K562 (cell line): ENCODE results near the gene KCNN4. TPM values are rescaled to one million over a fixed set of nuclear protein-coding genes. Genes with fewer than 3 reads are reported as not detected.

Experiments used
- ASH1L ChIP-seq: fragments of 450-650 bp; IDR thresholded peaks from 2 replicates; pipeline ENCODE4 v1.6.1; 2018; ENCODE audit warnings: borderline replicate concordance, mild to moderate bottlenecking, low read depth; ENCODE audit not compliant: partially characterized antibody
- BDP1 ChIP-seq: IDR thresholded peaks from 3 replicates; pipeline ENCODE4 v1.6.1; 2011; ENCODE audit not compliant: insufficient read length, insufficient read depth
- CEBPZ ChIP-seq: fragments of 150-350 bp; IDR thresholded peaks from 2 replicates; pipeline ENCODE4 v1.6.1; 2014; ENCODE audit warnings: low read depth, mild to moderate bottlenecking, low read length, borderline replicate concordance
- CREB5 ChIP-seq: fragments of 250-450 bp; sonication (Bioruptor Pico); IDR thresholded peaks from 2 replicates; pipeline ENCODE4 v1.5.0; 2020; ENCODE audit warnings: mild to moderate bottlenecking
- DPF2 ChIP-seq: fragments of 450-650 bp; IDR thresholded peaks from 2 replicates; pipeline ENCODE4 v1.6.1; 2016
- GABPB1 ChIP-seq: sonication (generic); formaldehyde crosslinking; IDR thresholded peaks from 2 replicates; pipeline ENCODE4 v1.8.0; 2022; ENCODE audit warnings: mild to moderate bottlenecking, missing genetic modification reagents
- GATAD2B ChIP-seq: fragments of 450-650 bp; IDR thresholded peaks from 2 replicates; pipeline ENCODE4 v1.6.1; 2017; ENCODE audit warnings: mild to moderate bottlenecking, borderline replicate concordance
- HNRNPUL1 ChIP-seq: fragments of 200-400 bp; formaldehyde crosslinking; IDR thresholded peaks from 2 replicates; pipeline ENCODE4 v1.6.1; 2017; ENCODE audit warnings: low read length
- IFI16 ChIP-seq: fragments of 250-450 bp; sonication (Bioruptor Pico); IDR thresholded peaks from 2 replicates; pipeline ENCODE4 v2.1.2; 2022; ENCODE audit warnings: mild to moderate bottlenecking, inconsistent platforms
- MYC ChIP-seq, 2 experiments: fragments of 250-450 bp in 1 of 2; sonication (Bioruptor Pico) in 1 of 2; IDR thresholded peaks; 2 replicates each; pipeline versions ENCODE4 v1.5.1 to v1.6.1; 2012 to 2021; ENCODE audit warnings: low read depth in 2 of 2, borderline replicate concordance in 1 of 2, improper control_type of control experiment in 1 of 2, low read length in 1 of 2, mild to moderate bottlenecking in 1 of 2, moderate library complexity in 1 of 2
- PML ChIP-seq: IDR thresholded peaks from 2 replicates; pipeline ENCODE4 v1.6.1; 2012; ENCODE audit warnings: low read length, inconsistent platforms
- SIX5 ChIP-seq, 2 experiments: IDR thresholded peaks; 2 replicates each; pipeline ENCODE4 v1.6.1; 2011; ENCODE audit warnings: low read length in 2 of 2, borderline replicate concordance in 1 of 2, low read depth in 1 of 2, mild to moderate bottlenecking in 1 of 2, moderate library complexity in 1 of 2; ENCODE audit not compliant: insufficient read depth in 1 of 2
- SOX6 ChIP-seq: fragments of 450-650 bp; IDR thresholded peaks from 2 replicates; pipeline ENCODE4 v1.6.1; 2014; ENCODE audit warnings: mild to moderate bottlenecking
- TFAM ChIP-seq: fragments of 250-450 bp; sonication (Bioruptor Pico); conservative IDR thresholded peaks from 2 replicates; pipeline ENCODE4 v1.5.0; 2021; ENCODE audit warnings: mild to moderate bottlenecking, moderate library complexity
- USF1 ChIP-seq: sonication (generic); formaldehyde crosslinking; IDR thresholded peaks from 2 replicates; pipeline ENCODE4 v1.9.0; 2022; ENCODE audit warnings: mild to moderate bottlenecking, missing genetic modification reagents
- ZBTB11 ChIP-seq, 3 experiments: fragments of 200-800 bp in 1 of 3; fragments of 250-450 bp in 1 of 3; fragments of 450-650 bp in 1 of 3; sonication (Bioruptor Pico) in 1 of 3; sonication (Bioruptor generic) in 1 of 3; formaldehyde crosslinking in 1 of 3; IDR thresholded peaks; 2 replicates each; pipeline versions ENCODE4 v1.6.1 to v1.8.0; 2016 to 2022; ENCODE audit warnings: mild to moderate bottlenecking in 2 of 3, missing genetic modification characterization in 2 of 3, missing compliant biosample characterization in 1 of 3, moderate library complexity in 1 of 3
- ZNF436 ChIP-seq: fragments of 250-450, 450-650 bp; sonication (Bioruptor Pico); formaldehyde crosslinking; IDR thresholded peaks from 2 replicates; pipeline ENCODE4 v1.7.0; 2020; ENCODE audit warnings: mild to moderate bottlenecking
- ZNF507 ChIP-seq: conservative IDR thresholded peaks from 2 replicates; pipeline ENCODE4 v1.6.1; 2017; ENCODE audit warnings: missing genetic modification characterization, missing compliant biosample characterization
- polyA plus RNA-seq, 8 experiments: library from polyadenylated mRNA; depleted of rRNA in 4 of 8; stranded (reverse) in 5 of 8; unstranded in 3 of 8; fragments of >200 nt; fragmentation: Nextera tagmentation in 2 of 8; fragmentation: Illumina TruSeq in 1 of 8; extraction: Ambion mirVana in 2 of 8; extraction: Trizol in 1 of 8; gene quantifications; 2 replicates each; pipeline versions ENCODE4 v1.2.1 to v1.2.3, GENCODE V29; 2011 to 2014; ENCODE audit warnings: inconsistent platforms in 1 of 8, missing spikeins in 1 of 8
- total RNA-seq, 7 experiments: library from RNA; depleted of rRNA in 6 of 7; stranded (reverse); fragments of >200 nt in 6 of 7; fragmentation: Illumina TruSeq in 2 of 7; extraction: Trizol in 2 of 7; gene quantifications; 2 replicates each; pipeline versions ENCODE4 v1.2.1 to v1.2.3, GENCODE V29; 2011 to 2021; ENCODE audit warnings: low replicate concordance in 1 of 7

Gene KCNN4
- total and polyA plus RNA-seq, 9 of the 15 experiments (the other 6 are each of a cell fraction or from before 2014, with no cell fraction given), result 0.53 to 37.7 (median 25.9) TPM

- TF ChIP-seq DPF2 (peak; percentile 51), ZNF507 (tag) (no peak), IFI16 (CRISPR knock-in tag) (no peak), MYC (IDR thresholded peaks at IDR 0.05; ENCODE audit: low read depth, low read length) (no peak), MYC (CRISPR knock-in tag; IDR thresholded peaks at IDR 0.05; ENCODE audit: borderline replicate concordance, low read depth) (no peak), GATAD2B (no peak), ZBTB11 (CRISPR knock-in tag; IDR thresholded peaks at IDR 0.05) (no peak), TFAM (no peak), CREB5 (CRISPR knock-in tag) (no peak), USF1 (0 out of 2 replicates have a peak, but pooled peaks have one; percentile 28), ZNF436 (no peak), HNRNPUL1 (no peak), SOX6 (no peak), CEBPZ (no peak), BDP1 (no peak), PML (no peak), ASH1L (peak; percentile 44), GABPB1 (CRISPR knock-in tag) (no peak), SIX5 (IDR thresholded peaks at IDR 0.05; ENCODE audit: borderline replicate concordance in 1 of 2, insufficient read depth in 1 of 2, low read depth in 1 of 2, low read length in 2 of 2) (no peak)
Observed at GRCh38 chr19:43780706-43781525, at the start of gene KCNN4 (continued).
